HG03135 (cell line): Measurements from ENCODE around the gene CFAP97D2.
"Not testable (repeated sequence)": the region's sequence is repeated elsewhere in the genome, so short reads cannot be mapped to it uniquely, and the experiment has no call there.

Experiments used
- ATAC-seq: cut with Tn5 transposase; IDR thresholded peaks from one replicate; pipeline ENCODE4 v1.9.1; 2021; ENCODE audit warnings: mild to moderate bottlenecking, moderate library complexity; ENCODE audit not compliant: unreplicated experiment

CFAP97D2 gene

GRCh38 chr13:114231886-114232285 is 52.8 kb downstream of the CFAP97D2 start:
- no peak for ATAC-seq

GRCh38 chr13:114234266-114234644 is 55.2 kb downstream of the CFAP97D2 start:
- no peak for ATAC-seq

- peak; percentile 92 for ATAC-seq
These were observed 55.8 kb downstream of the CFAP97D2 start, which contains the start of gene CDC16 for GRCh38 chr13:114234645-114235421. Gene CDC16 (plus strand): TSS chr13:114234897. CDS start chr13:114235085, 188 bp downstream.

GRCh38 chr13:114235697-114236096 is 56.6 kb downstream of the CFAP97D2 start:
- ATAC-seq, result no peak

GRCh38 chr13:114236227-114236626 is 57.2 kb downstream of the CFAP97D2 start:
- ATAC-seq, result no peak

- ATAC-seq, result no peak
These were observed 58.5 kb downstream of the CFAP97D2 start for GRCh38 chr13:114237415-114238112.

DNA sequence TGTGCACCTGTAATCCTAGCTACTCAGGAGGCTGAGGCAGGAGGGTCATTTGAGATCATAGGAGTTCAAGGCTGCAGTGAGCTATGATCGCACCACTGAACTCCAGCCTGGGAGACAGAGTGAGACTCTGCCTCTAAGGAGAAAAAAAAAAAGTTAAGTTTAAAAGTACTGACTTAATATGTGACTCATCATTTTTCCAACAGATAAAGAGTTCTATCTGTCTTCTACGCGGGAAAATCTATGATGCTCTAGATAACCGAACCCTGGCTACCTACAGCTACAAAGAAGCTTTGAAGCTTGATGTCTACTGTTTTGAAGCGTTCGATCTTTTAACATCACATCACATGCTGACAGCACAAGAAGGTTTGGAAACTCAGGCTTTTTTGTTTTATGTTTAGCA is 62.9 kb downstream of the CFAP97D2 start:
- no peak for ATAC-seq

DNA sequence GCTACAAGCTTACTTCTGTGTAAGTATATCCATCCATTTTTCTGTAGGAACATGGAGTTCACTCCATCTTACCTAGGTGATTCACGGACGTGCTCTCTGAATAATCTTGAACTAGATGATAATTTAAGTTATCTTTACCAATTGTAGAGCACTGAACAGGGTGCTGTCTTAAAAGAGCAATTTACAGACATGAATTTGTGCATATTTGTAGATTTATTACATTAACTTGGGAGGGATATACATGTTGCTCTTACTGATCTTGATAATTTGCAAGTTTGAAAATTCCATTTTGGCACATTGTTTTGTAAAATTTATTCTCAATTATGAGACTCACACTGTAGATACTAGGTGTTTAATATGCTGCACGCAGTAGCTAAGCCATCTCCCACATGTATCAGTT is 64.9 kb downstream of the CFAP97D2 start:
- no peak for ATAC-seq

DNA sequence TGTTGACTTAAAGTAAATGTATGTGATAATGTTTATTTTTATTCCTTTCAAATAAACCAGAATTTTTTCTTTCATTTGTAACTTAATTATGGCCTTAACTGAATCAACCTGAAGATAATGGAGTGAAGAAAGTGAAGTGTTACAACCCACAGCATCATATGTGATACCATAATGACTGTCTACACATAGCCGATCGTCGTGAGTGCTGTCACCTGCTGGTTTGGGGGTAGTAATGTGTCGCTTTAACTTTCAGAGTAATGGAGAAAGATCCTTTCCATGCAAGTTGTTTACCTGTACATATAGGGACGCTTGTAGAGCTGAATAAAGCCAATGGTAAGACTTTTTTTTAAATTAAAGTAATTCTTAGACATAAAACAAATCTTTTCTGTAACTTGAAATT is 65.6 kb downstream of the CFAP97D2 start:
- no peak for ATAC-seq

DNA sequence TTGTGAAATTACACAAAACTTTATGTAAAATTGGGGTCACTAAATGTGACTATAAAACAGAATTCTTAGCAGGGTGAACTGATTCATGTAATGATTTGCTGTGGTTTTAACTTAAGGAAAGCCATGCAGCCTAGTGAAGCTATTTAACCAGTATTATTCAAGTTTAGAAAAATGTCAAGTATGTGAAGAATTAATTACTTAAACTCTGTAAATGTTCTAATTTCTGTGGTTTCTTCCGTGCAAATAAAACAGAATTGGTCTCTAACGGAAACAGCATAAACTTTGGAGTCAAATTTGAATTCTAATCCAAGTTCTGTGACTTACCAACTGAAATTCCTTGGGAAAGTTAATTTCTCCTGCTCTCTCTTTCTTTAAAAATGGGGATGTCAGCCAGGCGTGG is 69.0 kb downstream of the CFAP97D2 start:
- no peak for ATAC-seq

DNA sequence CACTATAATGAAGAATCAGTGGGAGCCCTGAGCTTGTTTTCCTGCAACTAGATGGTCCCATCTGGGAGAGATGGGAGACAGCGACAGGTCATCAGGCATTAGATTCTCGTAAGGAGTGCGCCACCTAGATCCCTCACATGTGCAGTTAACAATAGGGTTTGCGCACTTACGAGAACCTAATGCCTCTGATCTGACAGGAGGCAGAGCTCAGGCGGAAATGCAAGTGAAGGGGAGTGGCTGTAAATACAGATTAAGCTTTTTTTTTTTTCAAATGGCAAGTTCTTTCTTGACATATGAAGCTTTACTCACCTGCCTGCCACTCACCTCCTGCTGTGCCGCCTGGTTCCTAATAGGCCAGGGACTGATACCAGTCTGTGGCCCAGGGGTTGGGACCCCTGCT is 70.0 kb downstream of the CFAP97D2 start:
- ATAC-seq, result no peak

GRCh38 chr13:114251639-114252440 is 72.8 kb downstream of the CFAP97D2 start:
- ATAC-seq, result not testable (repeated sequence)

GRCh38 chr13:114256547-114256946 is 77.5 kb downstream of the CFAP97D2 start:
- ATAC-seq, result no peak

DNA sequence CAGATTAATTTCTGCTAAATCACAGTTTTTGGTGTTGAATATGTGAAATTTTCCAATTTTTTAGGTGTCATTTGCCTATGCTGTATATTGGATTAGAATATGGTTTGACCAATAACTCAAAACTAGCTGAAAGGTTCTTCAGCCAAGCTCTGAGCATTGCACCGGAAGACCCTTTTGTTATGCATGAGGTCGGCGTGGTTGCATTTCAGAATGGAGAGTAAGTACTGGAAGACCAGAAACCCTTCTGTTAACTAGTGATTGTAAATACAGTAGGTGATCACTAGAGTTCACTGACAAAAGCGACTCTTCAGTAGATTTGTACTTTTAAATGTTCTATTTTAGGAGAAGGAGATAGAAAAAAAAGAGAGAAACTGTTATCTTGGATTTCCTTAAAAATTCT is 78.0 kb downstream of the CFAP97D2 start:
- no peak for ATAC-seq

GRCh38 chr13:114258589-114258988 is 79.5 kb downstream of the CFAP97D2 start:
- no peak for ATAC-seq

- ATAC-seq, result no peak
These were observed 80.3 kb downstream of the CFAP97D2 start for GRCh38 chr13:114259374-114259773.

DNA sequence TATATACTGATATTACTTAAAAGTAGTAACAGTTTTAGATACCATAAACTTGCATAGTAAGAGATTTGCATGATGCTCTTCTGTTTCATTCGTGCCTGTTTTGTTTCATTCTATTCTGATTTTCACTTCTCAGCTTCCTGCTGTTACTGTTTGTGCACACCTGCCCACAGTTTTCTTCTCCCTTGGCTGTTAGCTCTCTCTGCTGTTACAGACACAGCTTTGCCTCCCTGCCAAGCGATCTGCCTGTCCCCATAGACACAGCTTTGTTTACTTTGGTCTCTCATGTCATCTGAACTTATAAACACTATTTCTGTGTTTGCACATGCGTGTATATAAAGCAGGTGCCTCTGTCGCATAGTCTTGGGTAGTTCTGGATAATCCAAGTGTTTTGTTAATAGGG is 80.9 kb downstream of the CFAP97D2 start:
- ATAC-seq, result no peak

DNA sequence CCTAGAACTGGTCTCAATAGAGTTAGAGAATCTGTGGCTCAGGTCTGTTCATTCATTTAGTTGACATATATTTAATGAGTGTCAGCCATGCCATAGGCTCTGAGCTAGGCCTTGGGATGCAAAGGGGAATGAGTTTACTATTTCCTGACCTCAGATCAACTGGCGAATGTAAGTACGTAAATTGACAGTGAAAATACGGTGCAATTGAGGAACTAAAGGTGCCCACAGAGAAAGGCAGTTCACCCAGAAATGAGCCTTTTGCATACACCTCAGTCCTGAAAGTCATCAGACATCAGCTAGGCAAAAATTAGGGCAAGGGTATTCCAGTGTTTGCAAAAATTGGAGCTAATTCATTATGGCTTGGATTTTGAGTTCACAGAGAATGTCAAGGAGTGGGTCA is 81.8 kb downstream of the CFAP97D2 start:
- ATAC-seq, result no peak

DNA sequence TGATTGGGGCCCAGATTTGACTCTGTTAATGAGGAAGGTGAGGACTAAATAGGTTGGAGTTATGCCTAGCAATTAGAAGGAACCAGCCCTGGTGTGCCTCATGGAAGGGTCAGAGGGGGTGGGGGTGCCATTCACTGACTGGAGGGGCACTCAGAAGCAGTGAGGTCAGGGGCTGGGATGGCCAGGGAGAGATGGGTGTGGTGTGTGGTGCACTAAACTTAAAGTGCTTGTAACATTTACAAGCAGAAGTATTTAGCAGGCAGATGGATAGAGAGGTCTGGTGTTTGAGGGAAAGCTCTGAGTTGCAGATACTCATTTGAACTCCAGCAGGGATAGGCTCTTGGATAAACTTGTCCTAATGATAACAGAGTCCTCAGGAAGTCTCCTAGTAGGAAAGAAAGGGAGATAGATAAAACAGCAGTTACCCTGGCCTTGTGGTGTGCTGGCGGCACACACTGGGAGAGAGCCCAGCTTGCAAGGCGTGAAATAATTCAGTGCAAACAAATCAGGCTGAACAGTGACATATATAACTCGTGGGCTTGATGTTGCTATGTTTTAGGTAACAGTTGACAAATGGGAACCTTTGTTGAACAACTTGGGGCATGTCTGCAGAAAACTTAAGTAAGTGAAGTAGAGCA is 82.4 kb downstream of the CFAP97D2 start:
- no peak for ATAC-seq

DNA sequence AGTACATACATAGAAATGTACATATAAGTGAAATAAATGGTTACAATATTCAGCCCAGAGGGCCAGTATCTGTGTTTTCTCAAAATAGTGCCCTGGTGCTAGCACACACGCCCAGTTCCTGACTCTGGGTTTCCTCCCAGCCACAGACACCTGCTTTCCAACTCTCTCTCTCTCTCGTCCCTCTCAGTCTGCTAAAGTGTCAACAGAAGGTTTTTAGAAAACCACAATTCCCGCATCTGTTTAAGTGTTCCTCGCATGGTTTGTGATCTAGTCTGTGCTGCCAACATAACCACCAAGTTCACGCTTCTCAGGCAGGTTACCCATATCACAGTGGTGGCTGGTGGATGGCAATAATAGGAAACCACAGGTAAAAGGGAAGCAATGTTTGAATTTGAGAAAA is 84.5 kb downstream of the CFAP97D2 start:
- no peak for ATAC-seq

GRCh38 chr13:114264313-114264712 is 85.3 kb downstream of the CFAP97D2 start:
- not testable (repeated sequence) for ATAC-seq
